Vagina (tissue), 2 donors: ENCODE data around the gene FAM168B.

Experiments used
- CTCF ChIP-seq, 3 experiments: fragments of 450-650 bp in 2 of 3; fragments of 200-600 bp in 1 of 3; sonication (generic) in 1 of 3; IDR thresholded peaks; one replicate each; pipeline ENCODE4 v1.5.1; 2017 to 2019; ENCODE audit warnings: antibody characterized with exemption in 3 of 3, mild to moderate bottlenecking in 2 of 3, moderate library complexity in 2 of 3
- POLR2A ChIP-seq, 2 donors: fragments of 450-650 bp; IDR thresholded peaks; one replicate each; pipeline ENCODE4 v1.6.1; 2017; ENCODE audit warnings: antibody characterized with exemption in 2 of 2, mild to moderate bottlenecking in 2 of 2, moderate library complexity in 2 of 2
- POLR2AphosphoS5 ChIP-seq, 2 donors: sonication (generic); formaldehyde crosslinking; IDR thresholded peaks; one replicate each; pipeline ENCODE4 v1.9.0; 2017; ENCODE audit warnings: antibody characterized with exemption in 2 of 2, mild to moderate bottlenecking in 2 of 2, low read depth in 1 of 2; ENCODE audit not compliant: insufficient read depth in 1 of 2

GRCh38 chr2:131032393-131032836 is 60.8 kb downstream of the FAM168B start:
- TF ChIP-seq POLR2AphosphoS5 (IDR thresholded peaks at IDR 0.05; ENCODE audit: insufficient read depth in 1 of 2, low read depth in 1 of 2) (no peak), POLR2A (IDR thresholded peaks at IDR 0.05) (no peak), CTCF (IDR thresholded peaks at IDR 0.05) (no peak)
